ENCODE measurements around the gene ZNF586.
A peak's percentile ranks its signal among the peaks of the same experiment; 100 is the strongest.
"Not testable (repeated sequence)": the region's sequence is repeated elsewhere in the genome, so short reads cannot be mapped to it uniquely, and the experiment has no call there.

Gene ZNF586

DNA sequence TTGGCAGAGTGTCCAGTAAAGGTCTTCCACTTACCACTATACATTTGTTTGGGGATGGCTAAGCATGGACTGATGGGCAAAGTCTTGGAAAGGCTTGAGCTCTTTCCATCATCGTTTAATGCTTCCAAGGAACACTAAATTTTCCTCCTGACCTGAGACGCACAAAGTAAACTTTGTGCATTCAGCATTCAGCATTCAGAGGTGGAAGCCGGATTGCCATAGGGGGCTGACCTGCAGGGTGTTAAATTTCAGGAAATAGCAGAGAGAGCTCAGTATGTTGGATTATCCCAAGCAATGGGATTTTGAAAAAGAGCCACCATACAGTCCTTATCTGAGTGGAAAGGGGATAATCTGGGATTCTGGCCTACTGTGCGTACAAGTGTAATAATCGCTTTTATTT, 31.2 kb downstream of the ZNF586 start:
- no peak for DNase-seq

DNA sequence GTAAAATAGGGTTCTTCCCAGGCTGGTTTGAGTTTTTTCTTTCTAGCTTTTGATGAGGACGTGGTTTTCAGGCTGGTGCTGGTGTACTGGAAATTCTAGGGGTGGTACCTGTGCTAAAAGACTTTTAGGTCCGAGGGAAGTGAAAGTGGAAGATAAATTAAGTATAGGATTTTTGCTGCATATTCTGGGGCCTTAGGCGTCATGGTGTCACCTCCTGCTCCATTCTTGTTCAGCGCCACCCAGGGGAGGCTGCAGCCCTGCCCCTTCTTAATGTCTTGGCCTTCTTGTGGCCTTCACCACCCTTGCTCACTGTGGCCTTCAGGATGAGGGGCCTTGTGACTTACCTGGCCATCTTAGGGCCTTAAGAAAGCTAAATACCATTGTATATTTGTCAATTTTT, 32.8 kb downstream of the ZNF586 start:
- DNase-seq: no peak

DNA sequence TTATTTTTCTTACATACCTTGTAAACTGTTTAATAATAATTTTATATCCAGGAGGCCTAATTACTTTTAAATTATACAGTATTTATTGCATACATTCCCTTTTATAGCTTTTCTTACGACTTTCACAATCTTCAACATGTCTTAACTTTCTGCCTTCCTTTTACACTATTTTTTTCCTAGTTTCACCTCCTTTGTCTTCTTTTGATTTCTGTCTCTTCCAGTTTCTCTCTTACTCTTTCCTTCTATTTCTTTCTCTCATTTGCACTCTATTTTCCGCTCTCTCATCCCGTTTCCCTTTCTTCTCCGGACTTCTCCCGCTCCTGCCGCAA, 33.8 kb downstream of the ZNF586 start:
- no peak for DNase-seq

DNA sequence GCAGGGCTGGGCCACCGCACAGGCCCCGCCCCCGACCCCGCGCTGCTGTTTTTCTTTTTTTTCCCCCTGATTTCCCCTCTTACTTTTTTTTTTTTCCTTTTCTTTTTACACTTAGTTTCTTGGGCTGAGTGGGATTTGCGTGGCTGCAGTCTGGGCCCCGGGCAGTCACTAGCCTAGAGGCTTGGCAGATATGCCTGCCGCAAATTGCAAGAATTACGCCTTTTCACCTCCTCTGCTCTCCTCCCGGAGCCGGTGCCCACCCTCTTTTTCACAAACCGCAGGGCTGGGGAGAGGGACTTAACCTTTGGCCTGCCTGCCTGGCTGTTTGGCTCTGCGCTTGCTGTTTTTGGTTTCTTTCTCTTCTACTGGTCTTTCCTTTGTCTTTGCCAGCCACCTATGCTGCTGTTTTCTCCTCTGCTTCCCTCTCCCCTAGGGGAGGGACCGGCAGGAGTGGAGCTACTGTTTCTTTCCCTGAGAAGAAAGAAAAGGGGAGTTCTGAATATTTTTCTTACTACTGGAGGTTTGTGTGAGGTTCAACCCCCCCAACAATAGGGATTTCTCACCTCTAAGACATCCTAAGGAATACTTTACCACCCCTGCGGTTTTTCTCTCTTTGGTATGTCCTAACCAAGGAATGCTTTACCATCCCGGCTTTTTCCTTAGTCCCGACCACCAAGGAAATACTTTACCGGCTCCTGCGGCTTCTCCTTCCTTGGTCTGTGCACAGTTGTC, 34.3 kb downstream of the ZNF586 start:
- DNase-seq: no peak

DNA sequence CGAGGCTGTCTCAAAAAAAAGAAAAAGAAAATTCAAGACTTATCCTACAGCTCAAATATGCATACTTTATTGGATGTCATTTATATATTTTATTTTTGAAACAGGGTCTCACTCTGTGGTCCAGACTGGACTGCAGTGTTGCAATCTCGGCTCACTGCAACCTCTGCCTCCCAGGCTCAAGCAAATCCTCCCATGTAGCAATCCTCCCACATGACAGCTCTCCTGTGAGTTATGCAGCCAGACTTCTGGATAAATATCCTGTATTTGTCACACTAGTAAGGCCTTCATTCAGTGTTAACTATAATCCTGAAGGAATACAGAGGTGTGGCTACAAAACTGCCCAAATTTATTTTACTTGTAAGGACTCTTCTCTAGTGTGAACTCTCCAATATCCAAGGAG, 38.1 kb downstream of the ZNF586 start:
- DNase-seq: no peak

DNA sequence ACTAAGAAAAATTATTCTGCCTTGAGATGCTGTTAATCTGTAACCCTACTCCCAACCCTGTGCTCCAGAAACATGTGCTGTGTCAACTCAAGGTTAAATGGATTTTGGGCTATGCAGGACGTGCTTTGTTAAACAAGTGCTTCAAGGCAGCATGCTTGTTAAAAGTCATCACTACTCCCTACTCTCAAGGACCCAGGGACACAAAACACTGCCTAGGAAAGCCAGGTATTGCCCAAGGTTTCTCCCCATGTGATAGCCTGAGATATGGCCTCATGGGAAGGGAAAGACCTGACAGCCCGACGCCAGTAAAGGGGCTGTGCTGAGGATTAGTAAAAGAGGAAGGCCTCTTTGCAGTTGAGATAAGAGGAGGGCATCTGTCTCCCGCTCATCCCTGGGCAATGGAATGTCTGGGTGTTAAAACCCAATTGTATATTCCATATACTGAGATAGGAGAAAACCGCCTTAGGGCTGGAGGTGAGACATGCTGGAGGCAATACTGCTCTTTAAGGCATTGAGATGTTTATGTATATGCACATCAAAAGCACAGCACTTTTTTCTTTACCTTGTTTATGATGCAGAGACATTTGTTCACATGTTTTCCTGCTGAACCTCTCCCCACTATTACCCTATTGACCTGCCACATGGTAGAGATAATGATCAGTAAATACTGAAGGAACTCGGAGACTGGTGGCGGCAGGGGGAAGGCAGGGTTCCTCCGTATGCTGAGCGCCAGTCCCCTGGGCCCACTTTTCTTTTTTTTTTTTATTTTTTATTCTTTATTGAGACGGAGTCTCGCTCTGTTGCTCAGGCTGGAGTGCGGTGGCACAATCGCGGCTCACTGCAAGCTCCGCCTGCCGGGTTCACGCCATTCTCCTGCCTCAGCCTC, 41.2 kb downstream of the ZNF586 start:
- DNase-seq: not testable (repeated sequence)

DNA sequence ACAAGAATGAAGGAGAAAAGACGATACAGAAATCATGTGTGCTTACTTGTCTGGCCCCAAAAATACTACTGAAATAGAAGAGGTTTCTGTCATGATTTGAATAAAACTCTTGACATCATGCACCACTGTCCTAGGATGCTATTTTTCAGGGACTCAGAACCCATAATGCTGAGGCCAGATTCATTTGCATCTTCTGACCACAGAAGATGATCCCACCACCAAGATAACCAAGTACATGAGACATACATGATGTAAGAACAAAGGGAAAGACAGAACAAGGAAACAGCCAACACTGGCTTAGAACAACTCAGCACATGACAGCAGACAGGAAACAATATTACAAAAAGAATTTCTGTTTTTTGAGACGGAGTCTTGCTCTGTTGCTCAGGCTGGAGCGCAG, 42.8 kb downstream of the ZNF586 start:
- no peak for DNase-seq

DNA sequence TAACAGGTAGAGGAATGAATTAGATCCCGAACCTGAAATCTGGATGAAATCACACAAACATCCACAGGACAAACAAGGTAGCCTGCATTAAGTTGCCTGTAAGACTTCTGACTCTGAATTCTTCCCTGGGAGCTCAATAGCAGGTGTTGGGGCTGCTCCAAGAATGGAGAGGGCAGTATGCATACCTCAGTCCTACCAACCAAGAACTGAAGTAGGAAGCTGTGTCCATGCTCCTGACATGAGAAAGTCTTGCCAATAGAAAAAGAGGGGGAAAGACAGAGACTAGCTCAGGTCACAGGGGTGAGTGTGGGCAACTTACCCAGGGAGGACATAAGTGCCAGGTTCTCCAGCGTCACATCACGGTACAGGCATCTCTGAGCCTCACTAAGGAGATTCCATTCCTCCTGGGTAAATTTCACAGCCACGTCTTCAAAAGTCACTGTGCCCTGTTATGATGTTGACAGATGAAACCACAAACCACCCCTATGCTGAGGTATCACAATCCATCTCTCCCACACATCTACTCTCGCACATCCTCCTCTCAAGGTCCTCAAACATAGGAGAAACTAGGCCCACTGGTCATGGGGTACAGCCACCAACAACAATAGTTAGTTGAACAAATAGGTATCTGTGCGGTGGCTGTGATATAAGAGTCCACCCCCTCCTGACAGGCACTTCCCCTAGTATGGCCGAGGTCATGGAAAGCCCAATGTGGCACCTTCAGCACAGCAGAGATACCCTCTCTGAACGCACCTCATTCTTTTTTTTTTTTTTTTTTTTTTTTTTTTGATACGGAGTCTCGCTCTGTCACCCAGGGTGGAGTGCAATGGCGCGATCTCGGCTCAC, 43.7 kb downstream of the ZNF586 start:
- not testable (repeated sequence) for DNase-seq

DNA sequence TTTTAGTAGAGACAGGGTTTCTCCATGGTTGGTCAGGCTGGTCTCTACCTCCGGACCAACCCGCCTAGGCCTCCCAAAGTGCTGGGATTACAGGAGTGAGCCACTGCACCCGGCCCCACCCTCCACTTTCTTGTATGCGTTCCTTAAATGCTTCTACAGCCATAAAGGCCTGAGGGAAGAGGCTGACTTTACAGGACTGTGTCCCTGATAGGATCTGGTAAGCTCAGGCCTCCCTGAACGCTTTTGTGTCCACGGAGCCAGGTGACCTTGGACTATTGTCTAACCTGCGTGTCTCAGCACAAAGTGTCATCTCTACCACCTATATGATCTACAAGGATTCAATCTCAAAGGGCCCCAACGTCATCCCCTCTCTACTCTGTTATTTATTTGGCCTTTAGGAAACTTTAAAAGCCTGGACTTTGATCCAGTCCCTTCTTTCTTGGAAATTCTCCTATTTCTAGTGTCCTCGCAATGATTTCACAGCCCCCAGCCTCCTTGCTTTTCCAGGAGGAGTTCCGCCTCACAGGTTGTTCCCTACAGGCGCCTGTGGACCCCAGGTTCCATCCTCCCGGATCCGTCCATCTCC, 44.5 kb downstream of the ZNF586 start:
- DNase-seq: no peak

DNA sequence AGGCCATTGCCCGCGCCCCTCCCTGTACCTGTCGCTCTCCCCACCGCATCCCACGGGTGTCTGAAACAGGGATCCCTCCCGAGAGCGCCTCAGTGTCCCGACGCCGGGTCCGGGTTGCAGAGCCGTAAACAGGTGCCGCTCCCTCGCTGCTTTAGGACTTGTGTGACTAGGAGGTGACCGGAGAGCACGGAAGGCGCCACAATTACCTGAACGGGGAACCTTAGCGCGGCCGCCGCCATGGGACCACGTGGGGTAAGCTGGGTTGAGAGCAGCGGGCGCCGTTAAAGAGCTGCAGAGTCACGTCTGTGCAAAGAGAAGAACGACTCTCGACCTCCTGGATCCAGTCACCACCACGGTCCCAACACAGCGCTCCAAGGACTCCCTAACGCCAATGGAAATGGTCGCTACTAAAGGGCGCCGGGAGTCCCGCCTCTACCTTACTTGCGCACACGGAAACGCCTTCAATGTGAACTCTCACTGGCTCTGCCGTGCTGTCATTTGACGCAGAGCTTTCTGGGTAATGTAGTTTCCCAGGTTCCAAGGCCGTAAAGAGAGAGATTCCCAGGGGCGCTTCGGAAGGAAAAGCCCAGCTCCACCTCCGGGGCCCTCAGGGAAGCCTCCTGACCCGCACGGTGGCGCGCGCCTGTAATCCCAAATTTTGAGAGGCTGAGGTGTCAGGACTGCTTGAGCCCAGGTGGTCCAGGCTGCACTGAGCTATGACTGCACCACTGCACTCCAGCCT, 45.2 kb downstream of the ZNF586 start, which contains the start of gene ZNF552:
ZNF552 (minus strand) TSS at position 409 of the 742 bp plus-strand sequence; CDS start at position 239, 170 bp downstream.
- peak; percentile 95 for DNase-seq

DNA sequence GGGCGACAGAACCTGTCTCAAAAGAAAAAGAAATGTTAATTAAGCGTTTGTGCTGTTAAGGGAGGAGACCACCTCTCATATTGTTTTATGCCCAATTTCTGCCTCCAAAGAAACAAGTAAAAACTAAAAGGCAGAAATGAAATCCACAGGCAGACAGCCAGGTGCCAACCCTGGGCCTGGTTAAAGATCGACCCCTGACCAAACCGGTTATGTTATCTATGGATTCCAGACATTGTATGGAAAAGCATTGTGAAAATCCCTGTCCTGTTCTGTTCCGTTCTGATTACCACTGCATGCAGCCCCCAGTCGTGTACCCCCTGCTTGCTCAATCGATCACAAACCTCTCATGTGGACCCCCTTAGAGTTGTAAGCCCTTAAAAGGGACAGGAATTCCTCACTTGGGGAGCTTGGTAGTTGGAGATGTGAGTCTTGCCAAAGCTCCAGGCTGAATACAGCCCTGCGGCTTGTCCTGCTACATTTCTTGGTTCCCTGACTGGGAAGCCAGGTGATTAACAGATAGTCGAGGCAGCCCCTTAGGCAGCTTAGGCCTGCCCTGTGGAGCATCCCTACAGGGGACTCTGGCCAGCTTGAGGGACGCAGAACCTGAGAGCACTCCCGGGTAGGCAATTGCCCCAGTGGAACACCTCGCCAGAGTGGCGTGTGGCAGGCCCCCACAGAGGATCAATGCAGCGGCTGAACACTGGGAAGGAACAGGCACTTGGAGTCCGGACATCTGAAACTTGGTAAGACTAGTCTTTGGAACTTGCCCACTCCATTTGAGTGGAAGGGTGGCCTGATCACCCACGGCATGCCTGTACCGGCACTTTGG, 46.0 kb downstream of the ZNF586 start:
- DNase-seq: no peak

DNA sequence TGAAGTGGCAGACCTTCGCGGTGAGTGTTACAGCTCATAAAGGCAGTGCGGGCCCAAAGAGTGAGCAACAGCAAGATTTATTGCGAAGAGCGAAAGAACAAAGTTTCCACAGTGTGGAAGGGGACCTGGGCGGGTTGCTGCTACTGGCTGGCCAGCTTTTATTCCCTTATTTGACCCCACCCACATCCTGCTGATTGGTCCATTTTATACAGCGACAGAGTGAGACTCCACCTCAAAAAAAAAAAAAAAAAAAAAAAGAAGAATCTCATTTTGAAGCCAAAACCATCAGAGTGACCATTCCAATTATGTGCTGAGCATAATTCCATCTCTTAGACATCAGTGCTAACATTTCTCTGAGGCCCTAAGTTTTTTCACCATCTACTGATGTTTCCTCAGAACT, 47.2 kb downstream of the ZNF586 start:
- no peak for DNase-seq

DNA sequence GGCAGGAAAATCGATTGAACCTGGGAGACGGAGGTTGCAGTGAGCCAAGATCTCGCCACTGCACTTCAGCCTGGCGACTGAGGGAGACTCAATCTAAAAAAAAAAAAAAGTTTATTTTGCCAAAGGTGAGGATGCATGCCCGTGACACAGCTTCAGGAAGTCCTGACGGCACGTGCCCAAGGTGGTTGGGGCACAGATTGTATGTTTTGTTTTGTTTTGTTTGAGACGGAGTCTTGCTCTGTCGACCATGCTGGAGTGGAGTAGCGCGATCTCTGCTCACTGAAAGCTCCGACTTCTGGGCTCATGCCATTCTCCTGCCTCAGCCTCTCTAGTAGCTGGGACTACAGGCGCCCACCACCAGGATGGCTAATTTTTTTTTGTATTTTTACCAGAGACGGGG, 48.5 kb downstream of the ZNF586 start:
- no peak for DNase-seq

DNA sequence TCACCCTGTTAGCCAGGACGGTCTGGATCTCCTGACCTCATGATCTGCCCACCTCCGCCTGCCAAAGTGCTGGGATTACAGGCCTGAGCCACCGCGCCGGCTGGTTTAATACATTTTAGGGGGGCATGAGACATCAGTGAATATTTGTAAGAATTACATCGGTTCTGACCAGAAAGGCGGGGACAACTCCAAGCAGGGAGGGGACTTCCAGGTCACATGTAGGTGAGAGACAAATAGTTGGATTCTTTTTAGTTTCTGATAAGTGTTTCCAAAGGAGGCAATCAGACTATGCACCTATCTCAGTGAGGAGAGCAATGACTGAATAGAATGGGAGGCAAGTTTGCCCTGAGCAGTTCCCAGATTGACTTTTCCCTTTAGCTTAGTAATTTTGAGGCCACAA, 48.9 kb downstream of the ZNF586 start:
- no peak for DNase-seq

DNA sequence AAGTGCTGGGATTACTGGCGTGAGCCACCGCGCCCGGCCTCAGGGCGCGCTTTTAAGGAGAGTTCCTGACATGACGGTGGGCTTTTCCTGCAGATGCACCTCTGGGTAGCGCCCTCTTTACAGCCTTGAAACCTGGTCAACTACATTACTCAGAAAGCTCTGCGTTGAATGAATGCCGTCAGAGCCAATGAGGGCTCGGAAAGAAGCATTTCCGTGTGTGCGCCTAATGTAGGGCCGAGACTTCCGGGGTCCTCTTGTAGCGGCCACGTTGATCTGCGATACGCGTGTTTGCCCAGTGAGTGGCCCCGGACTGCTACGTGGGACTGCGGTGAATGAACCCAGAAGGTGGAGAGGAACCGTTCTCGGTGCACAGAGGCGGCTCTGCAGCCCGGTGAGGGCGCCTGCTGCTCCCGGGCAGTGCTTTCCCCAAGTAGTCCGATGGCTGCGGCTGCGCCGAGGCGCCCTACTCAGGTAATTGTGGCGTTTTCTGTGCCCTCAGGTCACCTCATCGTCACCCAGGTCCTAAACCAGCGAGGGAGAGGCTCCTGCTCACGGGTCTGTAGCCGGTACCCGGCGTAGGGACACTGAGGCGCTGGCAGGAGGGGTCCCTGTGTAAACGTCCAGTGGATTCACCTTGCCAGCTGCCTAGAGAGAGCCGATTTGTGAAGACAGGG, 50.1 kb downstream of the ZNF586 start:
- DNase-seq: peak; percentile 93

DNA sequence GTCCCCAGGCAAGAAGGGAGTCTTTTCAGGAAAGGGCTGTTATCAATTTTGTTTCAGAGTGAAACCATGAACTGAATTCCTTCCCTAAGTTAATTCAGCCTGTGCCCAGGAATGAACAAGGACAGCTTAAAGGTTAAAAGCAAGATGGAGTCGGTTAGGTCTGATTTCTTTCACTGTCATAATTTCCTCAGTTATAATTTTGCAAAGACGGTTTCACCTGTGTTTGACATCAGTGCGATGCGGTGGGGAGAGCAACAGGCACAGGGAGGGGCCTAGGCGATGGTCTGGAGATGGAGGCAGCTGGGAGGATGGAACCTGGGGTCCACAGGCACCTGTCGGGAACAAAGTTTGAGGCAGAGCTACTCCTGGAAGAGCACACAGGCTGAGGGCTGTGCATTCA, 51.1 kb downstream of the ZNF586 start:
- no peak for DNase-seq

DNA sequence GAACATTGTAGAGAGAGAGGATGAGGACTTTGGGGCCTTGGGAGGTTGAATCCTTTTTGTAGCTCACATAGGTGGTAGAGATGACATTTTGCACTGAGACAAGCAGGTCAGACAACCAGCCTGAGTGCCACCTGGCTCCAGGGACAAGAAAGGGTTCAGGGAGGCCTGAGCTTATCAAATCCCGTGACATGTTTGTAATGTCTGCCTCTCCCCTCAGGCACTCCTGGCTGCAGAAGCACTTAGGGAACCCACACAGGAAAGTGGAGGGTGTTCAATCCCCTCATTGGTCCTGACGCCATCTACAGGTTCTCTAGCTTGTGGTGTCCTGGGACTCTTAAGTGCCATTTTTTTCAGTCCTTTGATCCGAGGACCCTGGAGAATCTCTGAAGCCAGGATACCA, 51.6 kb downstream of the ZNF586 start:
- DNase-seq: not testable (repeated sequence)

DNA sequence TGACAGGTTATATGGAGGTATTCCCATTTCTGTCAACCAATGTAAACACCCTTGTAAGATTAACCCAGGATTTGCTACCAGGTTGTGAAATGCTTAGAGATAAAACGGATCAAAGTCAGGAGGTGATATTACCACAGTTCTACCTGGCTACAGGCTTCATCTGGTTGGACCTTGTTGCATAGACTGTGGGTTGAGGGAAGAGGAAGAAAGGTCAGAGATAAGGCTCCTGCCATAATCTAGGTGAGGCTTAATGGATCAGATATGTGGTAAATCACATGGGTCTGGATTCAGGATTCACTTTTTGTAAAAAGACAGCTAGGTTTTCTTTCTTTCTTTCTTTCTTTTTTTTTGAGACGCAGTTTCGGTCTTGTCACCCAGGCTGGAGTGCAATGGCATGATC, 52.0 kb downstream of the ZNF586 start:
- not testable (repeated sequence) for DNase-seq

DNA sequence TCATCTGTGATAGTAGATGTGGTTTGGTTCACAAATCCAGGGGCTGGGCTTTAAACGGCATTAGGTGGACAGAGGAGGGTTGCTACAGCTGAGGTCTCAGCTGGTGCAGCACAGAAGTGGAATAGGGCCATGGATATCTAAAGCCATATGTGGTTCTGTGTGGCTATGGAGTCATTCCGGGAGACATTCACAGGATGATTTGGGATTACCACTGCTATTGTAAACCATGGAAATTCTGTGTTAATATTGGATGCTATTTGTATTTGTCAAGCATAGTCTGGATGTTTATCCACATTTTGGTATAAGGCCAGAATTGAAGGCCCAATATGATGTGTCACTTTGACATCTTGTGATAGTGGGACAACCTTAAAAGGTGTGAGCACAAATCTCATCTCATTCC, 53.7 kb downstream of the ZNF586 start:
- DNase-seq: not testable (repeated sequence)

DNA sequence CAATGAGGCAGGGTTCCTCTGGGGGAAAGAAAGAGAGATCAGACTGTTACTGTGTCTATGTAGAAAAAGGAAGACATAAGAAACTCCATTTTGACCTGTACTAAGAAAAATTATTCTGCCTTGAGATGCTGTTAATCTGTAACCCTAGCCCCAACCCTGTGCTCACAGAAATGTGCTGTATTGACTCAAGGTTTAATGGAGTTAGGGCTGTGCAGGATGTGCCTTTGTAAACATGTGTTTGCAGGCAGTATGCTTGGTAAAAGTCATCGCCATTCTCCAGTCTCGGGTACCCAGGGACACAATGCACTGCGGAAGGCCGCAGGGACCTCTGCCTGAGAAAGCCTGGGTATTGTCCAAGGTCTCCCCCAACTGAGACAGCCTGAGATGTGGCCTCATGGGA, 54.1 kb downstream of the ZNF586 start:
- not testable (repeated sequence) for DNase-seq

DNA sequence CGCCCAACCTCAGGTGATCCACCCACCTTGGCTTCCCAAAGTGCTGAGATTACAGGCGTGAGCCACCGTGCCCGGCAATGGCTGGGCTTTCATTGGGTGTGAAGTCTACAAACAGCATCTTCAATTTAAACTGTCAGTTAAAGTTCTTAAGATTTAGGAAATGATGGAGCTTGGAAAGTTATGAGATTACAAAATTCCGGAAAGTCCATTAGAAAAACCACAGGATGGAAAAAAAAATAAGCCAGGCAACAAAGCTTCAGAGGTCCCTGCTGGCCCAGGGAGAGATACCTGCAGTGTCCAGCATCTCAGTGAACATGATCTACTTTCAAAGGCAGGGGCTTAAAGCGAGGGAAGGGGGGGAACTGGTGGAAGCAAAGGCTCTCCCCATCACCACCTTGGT, 56.0 kb downstream of the ZNF586 start:
- no peak for DNase-seq
